ENCODE measurements around the gene HOXA10.

DNA sequence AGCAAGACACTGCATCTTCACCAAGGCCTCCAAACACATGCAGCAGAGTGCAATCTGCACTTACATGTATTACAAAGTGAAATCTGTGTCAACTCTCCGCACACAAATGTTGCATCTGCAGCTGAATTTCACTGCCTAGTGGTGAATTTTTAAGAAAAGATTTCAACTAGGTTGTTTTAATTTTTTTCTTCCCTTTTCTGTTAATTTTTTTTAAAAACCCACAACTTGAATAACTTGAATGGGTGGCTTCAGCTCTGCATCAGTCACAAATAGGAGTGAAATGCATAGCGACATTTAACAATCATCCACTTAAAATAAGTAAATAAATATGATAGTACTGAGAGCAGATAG is 19.9 kb upstream of the HOXA10 start:
- TF ChIP-seq, protein P1, sequence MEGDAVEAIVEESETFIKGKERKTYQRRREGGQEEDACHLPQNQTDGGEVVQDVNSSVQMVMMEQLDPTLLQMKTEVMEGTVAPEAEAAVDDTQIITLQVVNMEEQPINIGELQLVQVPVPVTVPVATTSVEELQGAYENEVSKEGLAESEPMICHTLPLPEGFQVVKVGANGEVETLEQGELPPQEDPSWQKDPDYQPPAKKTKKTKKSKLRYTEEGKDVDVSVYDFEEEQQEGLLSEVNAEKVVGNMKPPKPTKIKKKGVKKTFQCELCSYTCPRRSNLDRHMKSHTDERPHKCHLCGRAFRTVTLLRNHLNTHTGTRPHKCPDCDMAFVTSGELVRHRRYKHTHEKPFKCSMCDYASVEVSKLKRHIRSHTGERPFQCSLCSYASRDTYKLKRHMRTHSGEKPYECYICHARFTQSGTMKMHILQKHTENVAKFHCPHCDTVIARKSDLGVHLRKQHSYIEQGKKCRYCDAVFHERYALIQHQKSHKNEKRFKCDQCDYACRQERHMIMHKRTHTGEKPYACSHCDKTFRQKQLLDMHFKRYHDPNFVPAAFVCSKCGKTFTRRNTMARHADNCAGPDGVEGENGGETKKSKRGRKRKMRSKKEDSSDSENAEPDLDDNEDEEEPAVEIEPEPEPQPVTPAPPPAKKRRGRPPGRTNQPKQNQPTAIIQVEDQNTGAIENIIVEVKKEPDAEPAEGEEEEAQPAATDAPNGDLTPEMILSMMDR (conservative IDR thresholded peaks at IDR 0.05), result no peak
- no peak for TF ChIP-seq EZH2 (IDR thresholded peaks at IDR 0.05; ENCODE audit: low read depth)
